ENCODE results near the gene TUBG1. TPM values are rescaled to one million over a fixed set of nuclear protein-coding genes. Genes with fewer than 3 reads are reported as not detected.
A peak's percentile ranks its signal among the peaks of the same experiment; 100 is the strongest.

Gene TUBG1
- total and polyA plus RNA-seq, 9 of the 15 experiments (the other 6 are each of a cell fraction or from before 2014, with no cell fraction given), result 33.1 to 147 (median 66.0) TPM

GRCh38 chr17:42566215-42566882, 43.1 kb upstream of the TUBG1 start (continued):
- no peak for TF ChIP-seq POLR3G (IDR thresholded peaks at IDR 0.05; ENCODE audit: extremely low read depth, insufficient read length, insufficient replicate concordance)
- TF ChIP-seq ELF2 (CRISPR knock-in tag; IDR thresholded peaks at IDR 0.05), result no peak
- TF ChIP-seq DPF2 (IDR thresholded peaks at IDR 0.05), result peak; percentile 14; the same call in 1 of the 2 replicates
- no peak for TF ChIP-seq GTF3C2 (IDR thresholded peaks at IDR 0.05; ENCODE audit: borderline replicate concordance, extremely low read depth, insufficient read length)
- no peak for TF ChIP-seq CREBBP (IDR thresholded peaks at IDR 0.05; ENCODE audit: low read depth, low read length)
- no peak for TF ChIP-seq ZNF696 (CRISPR knock-in tag; conservative IDR thresholded peaks at IDR 0.05)
- no peak for TF ChIP-seq EHMT2 (IDR thresholded peaks at IDR 0.05)
- no peak for TF ChIP-seq HNRNPUL1 (IDR thresholded peaks at IDR 0.05; ENCODE audit: low read length)
- no peak for TF ChIP-seq THRAP3 (IDR thresholded peaks at IDR 0.05; ENCODE audit: borderline replicate concordance)
- TF ChIP-seq HDAC1 (IDR thresholded peaks at IDR 0.05), result 0 out of 4 replicates have a peak, but pooled peaks of 1 of the 2 experiments have one; percentile 18
- TF ChIP-seq IRF2 (CRISPR knock-in tag; IDR thresholded peaks at IDR 0.05), result no peak
- no peak for TF ChIP-seq CEBPG (CRISPR knock-in tag; IDR thresholded peaks at IDR 0.05)
- no peak for TF ChIP-seq CEBPG (tag; conservative IDR thresholded peaks at IDR 0.05 in 1 of 2, IDR thresholded peaks at IDR 0.05 in 1 of 2)
- TF ChIP-seq KAT7 (CRISPR knock-in tag; IDR thresholded peaks at IDR 0.05; ENCODE audit: borderline replicate concordance), result no peak
- TF ChIP-seq TEAD4 (IDR thresholded peaks at IDR 0.05; ENCODE audit: low read length), result peak; percentile 78
- TF ChIP-seq TEAD4 (CRISPR knock-in tag; IDR thresholded peaks at IDR 0.05; ENCODE audit: borderline replicate concordance), result no peak
- TF ChIP-seq ELK1 (CRISPR knock-in tag; IDR thresholded peaks at IDR 0.05), result no peak
- TF ChIP-seq RAD21 (CRISPR knock-in tag; conservative IDR thresholded peaks at IDR 0.05 in 1 of 2, IDR thresholded peaks at IDR 0.05 in 1 of 2), result peak in 1 of 2 experiments; percentile 11; a peak in 1 of 4 replicates
- TF ChIP-seq ZNF146 (CRISPR knock-in tag; IDR thresholded peaks at IDR 0.05; ENCODE audit: unreplicated experiment), result no peak
- TF ChIP-seq SLC30A9 (CRISPR knock-in tag; IDR thresholded peaks at IDR 0.05), result no peak
- TF ChIP-seq RBM34 (IDR thresholded peaks at IDR 0.05; ENCODE audit: borderline replicate concordance, insufficient read depth, low read length), result no peak
- peak; percentile 77; the same call in 1 of the 2 replicates for TF ChIP-seq E2F3 (CRISPR knock-in tag; IDR thresholded peaks at IDR 0.05)
- TF ChIP-seq ZNF449 (CRISPR knock-in tag; IDR thresholded peaks at IDR 0.05), result peak; percentile 58; the same call in 1 of the 2 replicates
- TF ChIP-seq ADNP (tag; IDR thresholded peaks at IDR 0.05), result no peak
